ENCODE measurements around the gene GAGE12D. TPM values are rescaled to one million over a fixed set of nuclear protein-coding genes. Genes with fewer than 3 reads are reported as not detected.

The GAGE12D gene
- total RNA-seq, 4 donors from 2014 or later = not detected

Small RNAs within 50 kb of the gene (small RNA-seq; reads per million reads assigned to genes)
- not detected for gene GAGE12B

Other genes starting within 250 kb of the GAGE12D start
- not detected for gene GAGE10, start 238.1 kb upstream of the GAGE12D start, total RNA-seq
- gene GAGE12J, start 219.7 kb upstream of the GAGE12D start, total RNA-seq = not detected
- not detected for gene GAGE13, start 210.2 kb upstream of the GAGE12D start, total RNA-seq
- not detected for gene GAGE12C, start 9.6 kb upstream of the GAGE12D start, total RNA-seq
- gene GAGE12E, start 9.6 kb downstream of the GAGE12D start, total RNA-seq = not detected
- gene GAGE12F, start 19.1 kb downstream of the GAGE12D start, total RNA-seq = not detected
- gene GAGE12G, start 28.7 kb downstream of the GAGE12D start, total RNA-seq = not detected
- not detected for gene GAGE12H, start 38.2 kb downstream of the GAGE12D start, total RNA-seq
- not detected for gene GAGE2A, start 47.8 kb downstream of the GAGE12D start, total RNA-seq
- not detected for gene GAGE1, start 57.3 kb downstream of the GAGE12D start, total RNA-seq
- not detected for gene PAGE1, start 154.3 kb downstream of the GAGE12D start, total RNA-seq